GM13977 (cell line): ENCODE data around the gene TMSB4Y.

ENCODE experiments used
- DNase-seq: peaks from one replicate; pipeline ENCODE4 v3.0.0; 2012; ENCODE audit warnings: low spot score
- CTCF ChIP-seq: IDR thresholded peaks from 2 replicates; pipeline ENCODE4 v1.5.1; 2012; ENCODE audit warnings: mild to moderate bottlenecking, control low read depth; ENCODE audit not compliant: insufficient read depth; ENCODE audit errors: extremely low read depth, missing control alignments
- in situ Hi-C: fragments of 300-500 bp; cut with MboI; formaldehyde crosslinking; loops from one replicate; pipeline ENCODE4 v1.12.0; 2022; ENCODE audit warnings: low sequenced_read_pairs, low pct_unique_long_range_greater_than_20kb, mixed read lengths, inconsistent platforms; ENCODE audit not compliant: unreplicated experiment

TMSB4Y gene

GRCh38 chrY:13703568-13703968 lies at the start of gene TMSB4Y:
TMSB4Y (plus strand) TSS chrY:13703899.
- no peak for DNase-seq
- no peak for TF ChIP-seq CTCF

GRCh38 chrY:13664162-13664561 lies 39.5 kb upstream of the TMSB4Y start:
- in situ Hi-C loops, result no loop called here
- no peak for DNase-seq

More at GRCh38 chrY:13703568-13703968, at the start of gene TMSB4Y:
- in situ Hi-C loops, result no loop called here

GRCh38 chrY:13671122-13671521 lies 32.6 kb upstream of the TMSB4Y start:
- TF ChIP-seq CTCF, result no peak
- no peak for DNase-seq
- in situ Hi-C loops, result no loop called here

More at GRCh38 chrY:13664162-13664561, 39.5 kb upstream of the TMSB4Y start:
- no peak for TF ChIP-seq CTCF

GRCh38 chrY:13702276-13702675 lies 1.4 kb upstream of the TMSB4Y start:
- DNase-seq, result no peak
- no peak for TF ChIP-seq CTCF
- in situ Hi-C loops, result no loop called here

GRCh38 chrY:13704121-13704930 lies 627 bp downstream of the TMSB4Y start:
- no peak for TF ChIP-seq CTCF
- no peak for DNase-seq
- in situ Hi-C loops, result no loop called here

- no peak for DNase-seq
- in situ Hi-C loops, result no loop called here
These were observed 1.5 kb downstream of the TMSB4Y start for GRCh38 chrY:13705197-13705596.

More at GRCh38 chrY:13705197-13705596, 1.5 kb downstream of the TMSB4Y start:
- TF ChIP-seq CTCF, result no peak
